NT2/D1 (cell line): ENCODE measurements around the gene CACNB1.
"Not testable (repeated sequence)": the region's sequence is repeated elsewhere in the genome, so short reads cannot be mapped to it uniquely, and the experiment has no call there.

Experiments
- DNase-seq: peaks from one replicate; pipeline ENCODE4 v3.0.0-alpha.2; 2011; ENCODE audit warnings: low read depth, low spot score
- H3K27me3 ChIP-seq: 2 replicates; pipeline ENCODE4 v1.6.0; 2011; ENCODE audit warnings: mild to moderate bottlenecking; ENCODE audit not compliant: insufficient read length, insufficient read depth
- H3K36me3 ChIP-seq: 2 replicates; pipeline ENCODE4 v1.6.1; 2011; ENCODE audit warnings: mild to moderate bottlenecking, low read length, mixed read lengths; ENCODE audit not compliant: insufficient read depth, insufficient read length
- H3K4me1 ChIP-seq: 2 replicates; pipeline ENCODE4 v1.5.1; 2011; ENCODE audit not compliant: insufficient read depth, insufficient read length
- H3K4me3 ChIP-seq: 2 replicates; pipeline ENCODE4 v1.5.1; 2011; ENCODE audit warnings: low read depth; ENCODE audit not compliant: insufficient read length
- H3K9ac ChIP-seq: 2 replicates; pipeline ENCODE4 v1.6.0; 2011; ENCODE audit warnings: low read depth; ENCODE audit not compliant: insufficient read length
- H3K9me3 ChIP-seq: 2 replicates; pipeline ENCODE4 v1.5.1; 2011; ENCODE audit warnings: mild to moderate bottlenecking, low read length; ENCODE audit not compliant: insufficient read depth
- SUZ12 ChIP-seq: IDR thresholded peaks from 2 replicates; pipeline ENCODE4 v1.6.1; 2011; ENCODE audit not compliant: insufficient read length, insufficient read depth; ENCODE audit errors: extremely low read depth
- YY1 ChIP-seq: IDR thresholded peaks from 2 replicates; pipeline ENCODE4 v1.6.1; 2011; ENCODE audit not compliant: insufficient read length, insufficient read depth
- ZNF274 ChIP-seq: IDR thresholded peaks from 2 replicates; pipeline ENCODE4 v1.6.1; 2011; ENCODE audit warnings: mild to moderate bottlenecking, low read depth, low read length

Gene CACNB1

GRCh38 chr17:39138431-39139160 lies 58.9 kb downstream of the CACNB1 start:
- no peak overlapping the region for H3K4me3 ChIP-seq
- no peaks in the 10 kb centered on the region for H3K36me3 ChIP-seq
- no peak for DNase-seq
- TF ChIP-seq SUZ12 (no peak), ZNF274 (no peak)
- no peak overlapping the region for H3K9ac ChIP-seq
- peaks cover 13% of the 10 kb centered on the region for H3K4me1 ChIP-seq
- no peaks in the 10 kb centered on the region for H3K27me3 ChIP-seq
- H3K9me3 ChIP-seq = no peaks in the 10 kb centered on the region

DNA sequence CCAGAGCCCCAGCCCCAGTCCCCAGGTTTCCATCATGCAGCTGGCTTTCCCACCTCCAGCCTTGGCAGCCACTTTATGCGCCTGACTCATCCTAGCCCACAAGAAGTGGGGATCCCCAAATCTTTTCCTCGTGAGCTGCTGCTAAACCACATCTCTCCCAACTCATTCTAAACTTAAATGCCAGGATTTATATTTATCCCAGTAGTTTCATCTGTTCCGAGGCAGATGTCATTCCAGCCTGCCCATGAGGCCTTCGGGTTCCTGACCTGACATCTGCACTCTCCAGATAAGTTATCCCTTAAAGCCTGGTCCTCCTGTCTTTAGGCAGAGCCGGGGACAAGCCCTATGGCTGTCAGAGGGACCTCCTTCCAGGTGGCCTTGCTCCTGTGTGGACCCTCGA lies 62.6 kb downstream of the CACNB1 start:
- H3K4me1 ChIP-seq = peaks cover 18% of the 10 kb centered on the region
- TF ChIP-seq ZNF274 (no peak), YY1 (no peak), SUZ12 (no peak)
- no peak for DNase-seq
- H3K4me3 ChIP-seq = no peak overlapping the region
- H3K36me3 ChIP-seq = no peaks in the 10 kb centered on the region
- no peaks in the 10 kb centered on the region for H3K27me3 ChIP-seq
- H3K9me3 ChIP-seq = no peaks in the 10 kb centered on the region
- H3K9ac ChIP-seq = no peak overlapping the region

DNA sequence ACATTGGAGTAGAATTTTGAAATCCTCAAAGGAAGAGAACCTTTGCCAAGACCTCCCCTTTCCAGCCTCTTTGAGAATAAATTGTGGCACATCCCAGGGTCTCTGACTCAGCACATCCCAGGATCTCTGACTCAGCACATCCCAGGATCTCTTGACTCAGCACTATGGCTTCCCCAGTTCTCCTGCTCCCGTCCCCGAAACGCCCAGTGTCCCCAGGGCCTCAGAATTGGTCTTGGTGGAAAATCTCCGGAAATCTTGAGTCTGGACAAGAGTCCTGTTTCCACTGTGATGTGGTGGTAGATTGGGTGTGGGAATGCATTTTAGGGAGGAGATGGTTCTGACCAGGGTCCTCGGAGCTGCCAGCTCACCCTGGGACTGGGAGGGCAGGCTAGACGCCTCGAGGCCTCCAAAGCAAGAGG lies 65.3 kb downstream of the CACNB1 start:
- H3K9ac ChIP-seq = no peak overlapping the region
- H3K36me3 ChIP-seq = no peaks in the 10 kb centered on the region
- H3K4me3 ChIP-seq = no peak overlapping the region
- DNase-seq = no peak
- H3K9me3 ChIP-seq = no peaks in the 10 kb centered on the region
- H3K27me3 ChIP-seq = no peaks in the 10 kb centered on the region
- H3K4me1 ChIP-seq = peaks cover 8% of the 10 kb centered on the region
- TF ChIP-seq SUZ12 (no peak), ZNF274 (no peak), YY1 (no peak)

- H3K4me1 ChIP-seq = peaks cover 8% of the 10 kb centered on the region
- H3K36me3 ChIP-seq = no peaks in the 10 kb centered on the region
- DNase-seq = no peak
- no peak overlapping the region for H3K4me3 ChIP-seq
- H3K27me3 ChIP-seq = no peaks in the 10 kb centered on the region
- TF ChIP-seq YY1 = no peak
- no peak for TF ChIP-seq ZNF274
- no peak for TF ChIP-seq SUZ12
- no peaks in the 10 kb centered on the region for H3K9me3 ChIP-seq
- H3K9ac ChIP-seq = no peak overlapping the region
Measured at GRCh38 chr17:39131616-39132015, 65.9 kb downstream of the CACNB1 start.

- no peak for DNase-seq
- H3K9ac ChIP-seq = no peak overlapping the region
- no peak for TF ChIP-seq SUZ12
- TF ChIP-seq YY1 = no peak
- no peak for TF ChIP-seq ZNF274
- H3K9me3 ChIP-seq = no peaks in the 10 kb centered on the region
- H3K27me3 ChIP-seq = no peaks in the 10 kb centered on the region
- no peaks in the 10 kb centered on the region for H3K36me3 ChIP-seq
- H3K4me1 ChIP-seq = peaks cover 8% of the 10 kb centered on the region
- no peak overlapping the region for H3K4me3 ChIP-seq
Measured at GRCh38 chr17:39130205-39130604, 67.3 kb downstream of the CACNB1 start.

- not testable (repeated sequence) for H3K36me3 ChIP-seq, H3K9ac ChIP-seq, H3K9me3 ChIP-seq, H3K27me3 ChIP-seq, DNase-seq, H3K4me1 ChIP-seq, H3K4me3 ChIP-seq
Measured at GRCh38 chr17:39129544-39129943, 67.9 kb downstream of the CACNB1 start.

GRCh38 chr17:39126436-39126835 lies 71.0 kb downstream of the CACNB1 start:
- Histone ChIP-seq H3K9me3 (no peaks in the 10 kb centered on the region), H3K36me3 (no peaks in the 10 kb centered on the region), H3K4me1 (no peaks in the 10 kb centered on the region), H3K4me3 (no peak overlapping the region), H3K27me3 (no peaks in the 10 kb centered on the region), H3K9ac (no peak overlapping the region)
- DNase-seq = no peak
- TF ChIP-seq SUZ12 (no peak), YY1 (no peak), ZNF274 (no peak)
